Gastroesophageal sphincter (tissue), 4 donors: ENCODE results near the gene GOLM1. TPM values are rescaled to one million over a fixed set of nuclear protein-coding genes. Genes with fewer than 3 reads are reported as not detected.

ENCODE experiments used
- ATAC-seq: fragments of 150-250 bp; one replicate; pipeline ENCODE4 v1.9.1; 2016; ENCODE audit warnings: mild to moderate bottlenecking, moderate library complexity
- H3K27ac ChIP-seq, 4 donors: fragments of 200-600 bp; sonication (generic) in 3 of 4; 1 replicate in 3 of 4; 2 replicates in 1 of 4; pipeline ENCODE4 v1.5.1; 2016 to 2019
- H3K27me3 ChIP-seq: fragments of 200-600 bp; sonication (generic); one replicate; pipeline ENCODE4 v1.5.1; 2019
- H3K36me3 ChIP-seq, 2 donors: fragments of 200-600 bp; sonication (generic); one replicate each; pipeline ENCODE4 v1.5.1; 2019; ENCODE audit warnings: control low read depth in 1 of 2
- H3K4me1 ChIP-seq, 3 donors: fragments of 200-600 bp; sonication (generic); 1 replicate in 2 of 3; 2 replicates in 1 of 3; pipeline ENCODE4 v1.5.1; 2016 to 2019; ENCODE audit warnings: control low read depth in 2 of 3
- H3K4me3 ChIP-seq, 2 donors: fragments of 200-600 bp; sonication (generic); one replicate each; pipeline ENCODE4 v1.5.1; 2019; ENCODE audit warnings: mild to moderate bottlenecking in 1 of 2, moderate library complexity in 1 of 2
- H3K9me3 ChIP-seq, 3 donors: fragments of 200-600 bp; sonication (generic); one replicate each; pipeline ENCODE4 v1.5.1; 2017 to 2019; ENCODE audit warnings: control low read depth in 2 of 3
- CTCF ChIP-seq, 4 experiments: fragments of 200-600 bp in 2 of 4; fragments of 450-650 bp in 2 of 4; sonication (generic) in 1 of 4; IDR thresholded peaks; one replicate each; pipeline ENCODE4 v1.5.1; 2017 to 2019; ENCODE audit warnings: antibody characterized with exemption in 4 of 4, mild to moderate bottlenecking in 2 of 4, moderate library complexity in 2 of 4
- EP300 ChIP-seq: sonication (generic); formaldehyde crosslinking; IDR thresholded peaks from one replicate; pipeline ENCODE4 v1.6.1; 2017; ENCODE audit warnings: antibody characterized with exemption, mild to moderate bottlenecking
- POLR2A ChIP-seq, 2 donors: fragments of 450-650 bp; IDR thresholded peaks; one replicate each; pipeline ENCODE4 v1.6.1; 2017; ENCODE audit warnings: antibody characterized with exemption in 2 of 2, mild to moderate bottlenecking in 2 of 2, moderate library complexity in 1 of 2
- POLR2AphosphoS5 ChIP-seq: sonication (generic); formaldehyde crosslinking; IDR thresholded peaks from one replicate; pipeline ENCODE4 v1.6.1; 2017; ENCODE audit warnings: antibody characterized with exemption
- WGBS, 2 donors: methylation state at CpG; one replicate each; pipeline ENCODE4 v1.1.5; 2018; ENCODE audit warnings: low coverage in 1 of 2; 5-methylcytosine and 5-hydroxymethylcytosine counted together
- total RNA-seq, 4 donors: library from RNA; depleted of rRNA; stranded (reverse); fragments of >200 nt; gene quantifications; one replicate each; pipeline ENCODE4 v1.1.0, GENCODE V29; 2016

The GOLM1 gene
- total RNA-seq, 4 donors from 2014 or later = 4.8 to 22.2 (median 8.0) TPM

- Histone ChIP-seq H3K4me1 (no peaks in the 10 kb centered on the region), H3K27me3 (no peaks in the 10 kb centered on the region), H3K4me3 (no peak overlapping the region), H3K27ac (no peak overlapping the region), H3K9me3 (no peaks in the 10 kb centered on the region), H3K36me3 (no peaks in the 10 kb centered on the region)
- no peak for TF ChIP-seq CTCF (IDR thresholded peaks at IDR 0.05)
- no peak for TF ChIP-seq POLR2AphosphoS5
- no peak for TF ChIP-seq POLR2A (IDR thresholded peaks at IDR 0.05)
- TF ChIP-seq EP300 = no peak
- 77 to 85% methylated on average over 3 to 4 of the region's 5 CpGs for WGBS, 2 donors
- ATAC-seq = no peak
Observed at GRCh38 chr9:86119457-86119856, 20.1 kb upstream of the GOLM1 start.

GRCh38 chr9:86116425-86116824 lies 17.1 kb upstream of the GOLM1 start:
- no peaks in the 10 kb centered on the region for H3K4me1 ChIP-seq
- no peak overlapping the region for H3K27ac ChIP-seq
- no peak for ATAC-seq
- TF ChIP-seq POLR2AphosphoS5 = no peak
- no peak for TF ChIP-seq CTCF (IDR thresholded peaks at IDR 0.05)
- no peak for TF ChIP-seq EP300
- TF ChIP-seq POLR2A (IDR thresholded peaks at IDR 0.05) = no peak
- H3K9me3 ChIP-seq = no peaks in the 10 kb centered on the region
- H3K27me3 ChIP-seq = no peaks in the 10 kb centered on the region
- no peak overlapping the region for H3K4me3 ChIP-seq
- 20 to 62% methylated on average over 2 to 4 of the region's 9 CpGs for WGBS, 2 donors
- no peaks in the 10 kb centered on the region for H3K36me3 ChIP-seq

GRCh38 chr9:86115886-86116285 lies 16.5 kb upstream of the GOLM1 start:
- no peaks in the 10 kb centered on the region for H3K9me3 ChIP-seq
- H3K27ac ChIP-seq = no peak overlapping the region
- no peaks in the 10 kb centered on the region for H3K36me3 ChIP-seq
- no peaks in the 10 kb centered on the region for H3K4me1 ChIP-seq
- H3K27me3 ChIP-seq = no peaks in the 10 kb centered on the region
- 76 to 90% methylated on average over 2 to 4 of the region's 9 CpGs for WGBS, 2 donors
- ATAC-seq = no peak
- no peak for TF ChIP-seq CTCF (IDR thresholded peaks at IDR 0.05)
- no peak for TF ChIP-seq POLR2AphosphoS5
- TF ChIP-seq POLR2A (IDR thresholded peaks at IDR 0.05) = no peak
- TF ChIP-seq EP300 = no peak
- no peak overlapping the region for H3K4me3 ChIP-seq

- no peak overlapping the region for H3K4me3 ChIP-seq
- no peaks in the 10 kb centered on the region for H3K4me1 ChIP-seq
- no peaks in the 10 kb centered on the region for H3K36me3 ChIP-seq
- no peak for ATAC-seq
- no peaks in the 10 kb centered on the region for H3K27me3 ChIP-seq
- H3K9me3 ChIP-seq = no peaks in the 10 kb centered on the region
- H3K27ac ChIP-seq = no peak overlapping the region
- WGBS, 2 donors = 72% methylated on average over 2 of the region's 5 CpGs; no CpG with 5 or more reads in 1 of the 2 donors
- TF ChIP-seq POLR2AphosphoS5 (no peak), EP300 (no peak), POLR2A (IDR thresholded peaks at IDR 0.05) (no peak), CTCF (IDR thresholded peaks at IDR 0.05) (no peak)
Observed at GRCh38 chr9:86112057-86112456, 12.7 kb upstream of the GOLM1 start.

- H3K9me3 ChIP-seq = no peaks in the 10 kb centered on the region
- WGBS, 2 donors = 71 to 100% methylated on average over 1 of the region's 3 CpGs
- no peak overlapping the region for H3K4me3 ChIP-seq
- no peak overlapping the region for H3K27ac ChIP-seq
- H3K4me1 ChIP-seq = peaks cover 0 to 22% (median 0%) of the 10 kb centered on the region in 3 donors
- H3K27me3 ChIP-seq = no peaks in the 10 kb centered on the region
- no peaks in the 10 kb centered on the region for H3K36me3 ChIP-seq
- ATAC-seq = no peak
- TF ChIP-seq CTCF (IDR thresholded peaks at IDR 0.05) (no peak), POLR2AphosphoS5 (no peak), EP300 (no peak), POLR2A (IDR thresholded peaks at IDR 0.05) (no peak)
Observed at GRCh38 chr9:86102626-86103025, 3.3 kb upstream of the GOLM1 start.
